ENCODE data around the gene SDHA.
"Not testable (repeated sequence)": the region's sequence is repeated elsewhere in the genome, so short reads cannot be mapped to it uniquely, and the experiment has no call there.

SDHA gene

GRCh38 chr5:217494-218456 lies at the start of gene SDHA, which contains the start of gene CCDC127:
TSS of gene SDHA (plus strand) at chr5:218320. CDS start at chr5:218356, 36 bp downstream.
TSS of gene CCDC127 (minus strand) at chr5:218153. CDS start at chr5:216849, 1,304 bp downstream.
- Mint-ChIP-seq H3K36me3 (ENCODE audit: low read depth) (peaks cover 42% of the 10 kb centered on the region), H3K4me1 (ENCODE audit: low read depth) (peaks cover 59% of the 10 kb centered on the region), H3K4me3 (peak within 1 kb of the TSS; percentile 90), H3K27ac (peak within 1 kb of the TSS; percentile 87)
- intact Hi-C loops (cut with micrococcal nuclease) = loop anchor here (1.0 kb wide), 1 partner anchor 54 kb away; the partner anchor contains the start of gene PDCD6
- not testable (repeated sequence) for H3K27me3 Mint-ChIP-seq, H3K9me3 Mint-ChIP-seq

GRCh38 chr5:169071-169727 lies 48.9 kb upstream of the SDHA start:
- H3K9me3 Mint-ChIP-seq = no peaks in the 10 kb centered on the region
- intact Hi-C loops (cut with micrococcal nuclease) = no loop called here
- H3K4me3 Mint-ChIP-seq = no peak overlapping the region
- H3K4me1 Mint-ChIP-seq (ENCODE audit: low read depth) = no peaks in the 10 kb centered on the region
- H3K36me3 Mint-ChIP-seq (ENCODE audit: low read depth) = no peaks in the 10 kb centered on the region
- H3K27ac Mint-ChIP-seq = no peak overlapping the region
- peaks cover 1% of the 10 kb centered on the region for H3K27me3 Mint-ChIP-seq

GRCh38 chr5:169728-170094 lies 48.4 kb upstream of the SDHA start:
- Mint-ChIP-seq H3K4me1 (ENCODE audit: low read depth) (no peaks in the 10 kb centered on the region), H3K36me3 (ENCODE audit: low read depth) (no peaks in the 10 kb centered on the region), H3K9me3 (no peaks in the 10 kb centered on the region), H3K4me3 (no peak overlapping the region), H3K27ac (no peak overlapping the region), H3K27me3 (peaks cover 1% of the 10 kb centered on the region)
- intact Hi-C loops (cut with micrococcal nuclease) = no loop called here

- intact Hi-C loops (cut with micrococcal nuclease) = no loop called here
- Mint-ChIP-seq H3K27ac (no peak overlapping the region), H3K9me3 (no peaks in the 10 kb centered on the region), H3K4me3 (no peak overlapping the region), H3K36me3 (ENCODE audit: low read depth) (no peaks in the 10 kb centered on the region), H3K27me3 (peaks cover 1% of the 10 kb centered on the region), H3K4me1 (ENCODE audit: low read depth) (no peaks in the 10 kb centered on the region)
Measured at GRCh38 chr5:170971-171800, 46.9 kb upstream of the SDHA start.

- no peaks in the 10 kb centered on the region for H3K4me1 Mint-ChIP-seq (ENCODE audit: low read depth)
- no peaks in the 10 kb centered on the region for H3K36me3 Mint-ChIP-seq (ENCODE audit: low read depth)
- no peaks in the 10 kb centered on the region for H3K9me3 Mint-ChIP-seq
- H3K4me3 Mint-ChIP-seq = no peak overlapping the region
- no peak overlapping the region for H3K27ac Mint-ChIP-seq
- H3K27me3 Mint-ChIP-seq = peaks cover 1% of the 10 kb centered on the region
- intact Hi-C loops (cut with micrococcal nuclease) = no loop called here
Measured at GRCh38 chr5:171801-172331, 46.3 kb upstream of the SDHA start.

- intact Hi-C loops (cut with micrococcal nuclease) = no loop called here
- H3K4me3 Mint-ChIP-seq = no peak overlapping the region
- no peaks in the 10 kb centered on the region for H3K9me3 Mint-ChIP-seq
- no peak overlapping the region for H3K27ac Mint-ChIP-seq
- H3K36me3 Mint-ChIP-seq (ENCODE audit: low read depth) = no peaks in the 10 kb centered on the region
- no peaks in the 10 kb centered on the region for H3K4me1 Mint-ChIP-seq (ENCODE audit: low read depth)
- H3K27me3 Mint-ChIP-seq = peaks cover 1% of the 10 kb centered on the region
Measured at GRCh38 chr5:172421-172820, 45.7 kb upstream of the SDHA start.

- no peak overlapping the region for H3K27ac Mint-ChIP-seq
- H3K4me3 Mint-ChIP-seq = no peak overlapping the region
- no peaks in the 10 kb centered on the region for H3K4me1 Mint-ChIP-seq (ENCODE audit: low read depth)
- intact Hi-C loops (cut with micrococcal nuclease) = no loop called here
- H3K36me3 Mint-ChIP-seq (ENCODE audit: low read depth) = no peaks in the 10 kb centered on the region
- H3K9me3 Mint-ChIP-seq = no peaks in the 10 kb centered on the region
- peaks cover 1% of the 10 kb centered on the region for H3K27me3 Mint-ChIP-seq
Measured at GRCh38 chr5:172841-173251, 45.3 kb upstream of the SDHA start.

- H3K27me3 Mint-ChIP-seq = peaks cover 1% of the 10 kb centered on the region
- no peaks in the 10 kb centered on the region for H3K9me3 Mint-ChIP-seq
- no peaks in the 10 kb centered on the region for H3K4me1 Mint-ChIP-seq (ENCODE audit: low read depth)
- H3K36me3 Mint-ChIP-seq (ENCODE audit: low read depth) = no peaks in the 10 kb centered on the region
- H3K4me3 Mint-ChIP-seq = no peak overlapping the region
- intact Hi-C loops (cut with micrococcal nuclease) = no loop called here
- H3K27ac Mint-ChIP-seq = no peak overlapping the region
Measured at GRCh38 chr5:173392-174290, 44.5 kb upstream of the SDHA start.

- H3K27ac Mint-ChIP-seq = no peak overlapping the region
- intact Hi-C loops (cut with micrococcal nuclease) = no loop called here
- no peak overlapping the region for H3K4me3 Mint-ChIP-seq
- H3K4me1 Mint-ChIP-seq (ENCODE audit: low read depth) = no peaks in the 10 kb centered on the region
- no peaks in the 10 kb centered on the region for H3K9me3 Mint-ChIP-seq
- peaks cover 1% of the 10 kb centered on the region for H3K27me3 Mint-ChIP-seq
- no peaks in the 10 kb centered on the region for H3K36me3 Mint-ChIP-seq (ENCODE audit: low read depth)
Measured at GRCh38 chr5:174291-174600, 43.9 kb upstream of the SDHA start.

- intact Hi-C loops (cut with micrococcal nuclease) = no loop called here
- H3K4me3 Mint-ChIP-seq = no peak overlapping the region
- no peaks in the 10 kb centered on the region for H3K4me1 Mint-ChIP-seq (ENCODE audit: low read depth)
- no peak overlapping the region for H3K27ac Mint-ChIP-seq
- H3K27me3 Mint-ChIP-seq = peaks cover 1% of the 10 kb centered on the region
- no peaks in the 10 kb centered on the region for H3K36me3 Mint-ChIP-seq (ENCODE audit: low read depth)
- no peaks in the 10 kb centered on the region for H3K9me3 Mint-ChIP-seq
Measured at GRCh38 chr5:174876-175465, 43.1 kb upstream of the SDHA start.

- no peaks in the 10 kb centered on the region for H3K9me3 Mint-ChIP-seq
- H3K4me3 Mint-ChIP-seq = no peak overlapping the region
- H3K36me3 Mint-ChIP-seq (ENCODE audit: low read depth) = no peaks in the 10 kb centered on the region
- no peaks in the 10 kb centered on the region for H3K4me1 Mint-ChIP-seq (ENCODE audit: low read depth)
- H3K27me3 Mint-ChIP-seq = peaks cover 3% of the 10 kb centered on the region
- H3K27ac Mint-ChIP-seq = no peak overlapping the region
- intact Hi-C loops (cut with micrococcal nuclease) = no loop called here
Measured at GRCh38 chr5:176296-176823, 41.8 kb upstream of the SDHA start.

GRCh38 chr5:178110-178509 lies 40.0 kb upstream of the SDHA start:
- H3K36me3 Mint-ChIP-seq (ENCODE audit: low read depth) = no peaks in the 10 kb centered on the region
- intact Hi-C loops (cut with micrococcal nuclease) = no loop called here
- no peak overlapping the region for H3K4me3 Mint-ChIP-seq
- peaks cover 3% of the 10 kb centered on the region for H3K27me3 Mint-ChIP-seq
- no peaks in the 10 kb centered on the region for H3K9me3 Mint-ChIP-seq
- no peak overlapping the region for H3K27ac Mint-ChIP-seq
- no peaks in the 10 kb centered on the region for H3K4me1 Mint-ChIP-seq (ENCODE audit: low read depth)

Data from dendritic cell treated with granulocyte-macrophage colony-stimulating factor and Interleukin-4, amounts not matched to agents 40 ng/mL and 50 ng/mL, for 4 days (primary cell).